Endodermal cell (in vitro differentiated cells): ENCODE measurements around the gene DIRAS3. TPM values are rescaled to one million over a fixed set of nuclear protein-coding genes. Genes with fewer than 3 reads are reported as not detected.

ENCODE experiments used
- DNase-seq: peaks from one replicate; pipeline ENCODE4 v3.0.0-alpha.2; 2017
- H3K27ac ChIP-seq: 2 replicates; pipeline ENCODE4 v1.5.1; 2013; ENCODE audit warnings: mild to moderate bottlenecking, low read depth, low read length, moderate library complexity
- H3K27me3 ChIP-seq: 2 replicates; pipeline ENCODE4 v1.6.1; 2013; ENCODE audit warnings: mild to moderate bottlenecking, low read length, moderate library complexity; ENCODE audit not compliant: insufficient read depth, control insufficient read depth, poor library complexity, severe bottlenecking
- H3K36me3 ChIP-seq: 2 replicates; pipeline ENCODE4 v1.7.0; 2013; ENCODE audit warnings: mild to moderate bottlenecking, low read length, moderate library complexity; ENCODE audit not compliant: control insufficient read depth, insufficient read depth
- H3K4me1 ChIP-seq: one replicate; pipeline ENCODE4 v1.7.0; 2013; ENCODE audit warnings: low read length; ENCODE audit not compliant: control insufficient read depth, insufficient read depth
- H3K4me3 ChIP-seq: 2 replicates; pipeline ENCODE4 v1.5.1; 2013; ENCODE audit warnings: mild to moderate bottlenecking, low read length, moderate library complexity
- H3K9ac ChIP-seq: 2 replicates; pipeline ENCODE4 v1.6.1; 2013; ENCODE audit warnings: mild to moderate bottlenecking, low read length, moderate library complexity; ENCODE audit not compliant: poor library complexity, severe bottlenecking; ENCODE audit errors: extremely low read depth
- H3K9me3 ChIP-seq: 2 replicates; pipeline ENCODE4 v1.6.1; 2013; ENCODE audit warnings: mild to moderate bottlenecking, low read length, moderate library complexity; ENCODE audit not compliant: control insufficient read depth
- H3K27ac Mint-ChIP-seq: 2 replicates; pipeline ENCODE4 v1.8.0; 2020; ENCODE audit warnings: mixed read lengths
- H3K27me3 Mint-ChIP-seq: 2 replicates; pipeline ENCODE4 v1.8.0; 2021; ENCODE audit warnings: mild to moderate bottlenecking, mixed read lengths; ENCODE audit not compliant: insufficient read depth
- H3K36me3 Mint-ChIP-seq: 2 replicates; pipeline ENCODE4 v1.8.0; 2020; ENCODE audit warnings: low read depth, mixed read lengths
- H3K4me1 Mint-ChIP-seq: 2 replicates; pipeline ENCODE4 v1.8.0; 2020; ENCODE audit warnings: mixed read lengths
- H3K4me3 Mint-ChIP-seq: 2 replicates; pipeline ENCODE4 v1.8.0; 2020; ENCODE audit warnings: mild to moderate bottlenecking, moderate library complexity, mixed read lengths
- H3K9me3 Mint-ChIP-seq: 2 replicates; pipeline ENCODE4 v1.8.0; 2020; ENCODE audit warnings: mild to moderate bottlenecking, mixed read lengths
- CTCF ChIP-seq: fragments of 200-600 bp; sonication (generic); conservative IDR thresholded peaks from 2 replicates; pipeline ENCODE4 v1.5.0; 2021; ENCODE audit warnings: antibody characterized with exemption, mild to moderate bottlenecking
- WGBS, 2 experiments: methylation state at CpG; one replicate each; pipeline versions ENCODE4 v1.1.5 to v1.1.7; 2013; ENCODE audit warnings: missing lambda C conversion rate in 2 of 2, mixed read lengths in 1 of 2; ENCODE audit not compliant: insufficient coverage in 1 of 2, insufficient read length in 1 of 2; 5-methylcytosine and 5-hydroxymethylcytosine counted together
- total RNA-seq, 2 donors: library from RNA; stranded (reverse); fragmentation: NEBNext Ultra II Directional in 1 of 2; extraction: Animal tissue kit (Norgen Biotek cat#: 25700) in 1 of 2; gene quantifications; 2 replicates in 1 of 2; 3 replicates in 1 of 2; pipeline ENCODE4 v1.2.1, GENCODE V29; 2021

The DIRAS3 gene
- total RNA-seq, 2 donors from 2014 or later, result 0.35 to 0.84 TPM

- Mint-ChIP-seq H3K27ac (no peak overlapping the region), H3K4me3 (no peak overlapping the region), H3K36me3 (no peaks in the 10 kb centered on the region), H3K27me3 (no peaks in the 10 kb centered on the region), H3K4me1 (peaks cover 8% of the 10 kb centered on the region), H3K9me3 (no peaks in the 10 kb centered on the region)
- no peak for TF ChIP-seq CTCF
- Histone ChIP-seq H3K27me3 (no peaks in the 10 kb centered on the region), H3K9ac (no peak overlapping the region), H3K4me3 (no peak overlapping the region), H3K9me3 (no peaks in the 10 kb centered on the region), H3K36me3 (no peaks in the 10 kb centered on the region), H3K27ac (no peak overlapping the region), H3K4me1 (peaks cover 3% of the 10 kb centered on the region)
- WGBS, 2 experiments, result 95 to 100% methylated on average over 1 to 2 of the region's 2 CpGs
- DNase-seq, result no peak
Measured at GRCh38 chr1:68015369-68015768, 35.1 kb downstream of the DIRAS3 start.

DNA sequence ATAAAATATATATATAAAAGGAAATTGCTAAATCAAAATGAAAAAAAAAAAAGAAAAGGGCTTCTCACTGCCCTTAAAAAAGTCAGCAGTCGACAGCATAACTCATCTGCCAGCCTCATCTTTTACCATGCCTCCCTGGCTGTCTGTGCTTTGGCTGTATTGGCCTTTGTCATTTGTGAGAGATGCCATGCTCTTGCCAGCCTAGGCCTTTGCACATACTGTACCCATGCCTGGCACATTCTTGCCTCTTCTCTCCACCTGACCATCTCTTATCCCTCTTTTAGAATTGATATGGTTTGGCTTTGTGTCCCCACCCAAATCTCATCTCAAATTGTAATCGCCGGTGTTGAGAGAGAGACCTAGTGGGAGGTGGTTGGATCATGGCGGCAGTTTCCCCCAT lies 37.1 kb downstream of the DIRAS3 start:
- Histone ChIP-seq H3K27ac (no peak overlapping the region), H3K4me1 (peaks cover 3% of the 10 kb centered on the region), H3K9me3 (no peaks in the 10 kb centered on the region), H3K9ac (no peak overlapping the region), H3K36me3 (no peaks in the 10 kb centered on the region), H3K27me3 (no peaks in the 10 kb centered on the region), H3K4me3 (no peak overlapping the region)
- no peak for DNase-seq
- Mint-ChIP-seq H3K27me3 (no peaks in the 10 kb centered on the region), H3K4me1 (peaks cover 8% of the 10 kb centered on the region), H3K4me3 (no peak overlapping the region), H3K9me3 (no peaks in the 10 kb centered on the region), H3K27ac (no peak overlapping the region), H3K36me3 (no peaks in the 10 kb centered on the region)
- whole genome bisulfite sequencing, 2 experiments, result 100% methylated on average over 4 of the region's 4 CpGs; no CpG with 5 or more reads in 1 of the 2 experiments
- no peak for TF ChIP-seq CTCF

DNA sequence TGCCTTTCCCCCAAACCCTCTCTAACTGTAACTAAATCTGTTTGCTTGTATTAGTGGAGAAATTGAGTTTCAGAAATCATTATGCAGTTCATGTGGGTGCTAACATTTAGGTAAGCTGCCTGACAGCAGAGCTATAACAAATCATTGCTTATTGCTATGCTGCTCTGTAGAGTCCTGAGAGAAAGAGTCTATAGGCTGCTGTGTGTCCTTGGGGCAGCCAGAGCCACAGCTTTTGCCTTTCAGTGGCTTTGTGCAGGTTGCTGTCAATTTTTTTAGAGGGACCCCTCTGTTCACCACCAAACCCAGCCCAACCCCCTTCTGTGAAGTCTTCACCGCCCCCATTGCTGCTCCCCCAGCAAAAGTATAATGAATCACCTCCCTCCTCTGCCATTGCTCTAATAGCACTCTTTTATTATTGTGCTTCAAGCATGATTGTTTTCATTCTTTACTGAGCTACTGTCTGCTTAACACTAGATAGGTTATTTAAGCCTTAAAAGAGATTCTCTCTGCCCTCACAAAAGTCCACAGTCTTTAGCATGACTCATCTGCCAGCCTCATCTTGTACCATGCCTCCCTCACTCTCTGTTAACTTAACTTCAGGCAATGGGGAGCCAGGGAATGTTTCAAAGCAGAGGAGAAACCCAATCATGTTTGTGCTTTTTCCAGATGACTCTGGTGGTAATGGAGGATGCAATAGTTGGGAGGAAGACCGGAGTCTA lies 38.6 kb downstream of the DIRAS3 start:
- Mint-ChIP-seq H3K9me3 (no peaks in the 10 kb centered on the region), H3K27ac (no peak overlapping the region), H3K27me3 (no peaks in the 10 kb centered on the region), H3K4me1 (peaks cover 8% of the 10 kb centered on the region), H3K4me3 (no peak overlapping the region), H3K36me3 (no peaks in the 10 kb centered on the region)
- 80 to 92% methylated on average over 1 to 2 of the region's 2 CpGs for WGBS, 2 experiments
- DNase-seq, result no peak
- no peak overlapping the region for H3K9ac ChIP-seq
- no peaks in the 10 kb centered on the region for H3K27me3 ChIP-seq
- H3K4me3 ChIP-seq, result no peak overlapping the region
- no peak overlapping the region for H3K27ac ChIP-seq
- peaks cover 3% of the 10 kb centered on the region for H3K4me1 ChIP-seq
- no peak for TF ChIP-seq CTCF
- no peaks in the 10 kb centered on the region for H3K36me3 ChIP-seq
- H3K9me3 ChIP-seq, result no peaks in the 10 kb centered on the region
